Ectodermal cell (in vitro differentiated cells): ENCODE results near the gene CHCHD4.

Experiments used
- H3K27ac ChIP-seq: 2 replicates; pipeline ENCODE4 v1.7.0; 2013; ENCODE audit warnings: mild to moderate bottlenecking, low read depth, low read length; ENCODE audit not compliant: insufficient read depth, poor library complexity, severe bottlenecking
- H3K27me3 ChIP-seq: 2 replicates; pipeline ENCODE4 v1.7.0; 2013; ENCODE audit warnings: mild to moderate bottlenecking, low read length; ENCODE audit not compliant: insufficient read depth, control insufficient read depth, poor library complexity, severe bottlenecking
- H3K36me3 ChIP-seq: one replicate; pipeline ENCODE4 v1.7.0; 2013; ENCODE audit warnings: low read length; ENCODE audit not compliant: control insufficient read depth, insufficient read depth
- H3K4me1 ChIP-seq: one replicate; pipeline ENCODE4 v1.7.0; 2013; ENCODE audit warnings: low read length; ENCODE audit not compliant: control insufficient read depth, insufficient read depth
- H3K4me3 ChIP-seq: 2 replicates; pipeline ENCODE4 v1.7.0; 2013; ENCODE audit warnings: low read depth, low read length, control low read depth; ENCODE audit not compliant: insufficient read depth
- H3K9me3 ChIP-seq: 2 replicates; pipeline ENCODE4 v1.7.0; 2013; ENCODE audit warnings: mild to moderate bottlenecking, low read length, moderate library complexity; ENCODE audit not compliant: control insufficient read depth
- WGBS, 2 experiments: methylation state at CpG; one replicate each; pipeline ENCODE4 v1.1.7; 2013; ENCODE audit warnings: missing lambda C conversion rate in 2 of 2; 5-methylcytosine and 5-hydroxymethylcytosine counted together

CHCHD4 gene

GRCh38 chr3:14150491-14151230 is 26.0 kb upstream of the CHCHD4 start:
- no peaks in the 10 kb centered on the region for H3K27me3 ChIP-seq
- H3K27ac ChIP-seq: no peak overlapping the region
- H3K4me3 ChIP-seq: no peak overlapping the region
- H3K9me3 ChIP-seq: no peaks in the 10 kb centered on the region
- WGBS, 2 experiments: 95% methylated on average over 9 of the region's 9 CpGs
- no peaks in the 10 kb centered on the region for H3K4me1 ChIP-seq
- peaks cover 8% of the 10 kb centered on the region for H3K36me3 ChIP-seq

- 96 to 97% methylated on average over 9 of the region's 9 CpGs for WGBS, 2 experiments
- Histone ChIP-seq H3K27ac (no peak overlapping the region), H3K9me3 (no peaks in the 10 kb centered on the region), H3K36me3 (peaks cover 8% of the 10 kb centered on the region), H3K27me3 (no peaks in the 10 kb centered on the region), H3K4me3 (no peak overlapping the region), H3K4me1 (no peaks in the 10 kb centered on the region)
Observed at GRCh38 chr3:14150078-14150477, 25.4 kb upstream of the CHCHD4 start.

- H3K4me1 ChIP-seq: no peaks in the 10 kb centered on the region
- no peak overlapping the region for H3K27ac ChIP-seq
- H3K27me3 ChIP-seq: no peaks in the 10 kb centered on the region
- H3K36me3 ChIP-seq: peaks cover 8% of the 10 kb centered on the region
- 77 to 80% methylated on average over 28 of the region's 28 CpGs for WGBS, 2 experiments
- no peak overlapping the region for H3K4me3 ChIP-seq
- no peaks in the 10 kb centered on the region for H3K9me3 ChIP-seq
Observed at GRCh38 chr3:14148041-14148985, 23.6 kb upstream of the CHCHD4 start.

GRCh38 chr3:14147617-14148016 is 22.9 kb upstream of the CHCHD4 start:
- Histone ChIP-seq H3K27ac (no peak overlapping the region), H3K36me3 (peaks cover 8% of the 10 kb centered on the region), H3K9me3 (no peaks in the 10 kb centered on the region), H3K27me3 (no peaks in the 10 kb centered on the region), H3K4me3 (no peak overlapping the region), H3K4me1 (no peaks in the 10 kb centered on the region)
- 81 to 82% methylated on average over 12 of the region's 12 CpGs for WGBS, 2 experiments

GRCh38 chr3:14147066-14147435 is 22.4 kb upstream of the CHCHD4 start:
- Histone ChIP-seq H3K27me3 (no peaks in the 10 kb centered on the region), H3K27ac (no peak overlapping the region), H3K4me1 (no peaks in the 10 kb centered on the region), H3K4me3 (no peak overlapping the region), H3K9me3 (no peaks in the 10 kb centered on the region), H3K36me3 (peaks cover 10% of the 10 kb centered on the region)
- WGBS, 2 experiments: 90 to 94% methylated on average over 5 of the region's 5 CpGs

- WGBS, 2 experiments: 94 to 95% methylated on average over 10 of the region's 10 CpGs
- no peak overlapping the region for H3K27ac ChIP-seq
- H3K27me3 ChIP-seq: no peaks in the 10 kb centered on the region
- no peak overlapping the region for H3K4me3 ChIP-seq
- peaks cover 11% of the 10 kb centered on the region for H3K36me3 ChIP-seq
- H3K9me3 ChIP-seq: no peaks in the 10 kb centered on the region
- H3K4me1 ChIP-seq: no peaks in the 10 kb centered on the region
Observed at GRCh38 chr3:14146381-14147065, 21.9 kb upstream of the CHCHD4 start.

- Histone ChIP-seq H3K27ac (no peak overlapping the region), H3K4me3 (no peak overlapping the region), H3K27me3 (no peaks in the 10 kb centered on the region), H3K36me3 (peaks cover 11% of the 10 kb centered on the region), H3K4me1 (no peaks in the 10 kb centered on the region), H3K9me3 (no peaks in the 10 kb centered on the region)
- 93 to 94% methylated on average over 10 of the region's 10 CpGs for WGBS, 2 experiments
Observed at GRCh38 chr3:14145670-14146380, 21.2 kb upstream of the CHCHD4 start.

GRCh38 chr3:14145236-14145635 is 20.6 kb upstream of the CHCHD4 start:
- Histone ChIP-seq H3K4me3 (no peak overlapping the region), H3K27ac (peak overlapping the region; percentile 78), H3K4me1 (no peaks in the 10 kb centered on the region), H3K36me3 (peaks cover 11% of the 10 kb centered on the region), H3K9me3 (no peaks in the 10 kb centered on the region), H3K27me3 (no peaks in the 10 kb centered on the region)
- whole genome bisulfite sequencing, 2 experiments: 95 to 96% methylated on average over 9 of the region's 9 CpGs

- peaks cover 7% of the 10 kb centered on the region for H3K36me3 ChIP-seq
- peak overlapping the region; percentile 78 for H3K27ac ChIP-seq
- no peaks in the 10 kb centered on the region for H3K4me1 ChIP-seq
- 70 to 82% methylated on average over 5 to 7 of the region's 7 CpGs for WGBS, 2 experiments
- H3K27me3 ChIP-seq: no peaks in the 10 kb centered on the region
- H3K4me3 ChIP-seq: no peak overlapping the region
- no peaks in the 10 kb centered on the region for H3K9me3 ChIP-seq
Observed at GRCh38 chr3:14144423-14145075, 19.9 kb upstream of the CHCHD4 start.
